ENCODE results near the gene AFF3. TPM values are rescaled to one million over a fixed set of nuclear protein-coding genes. Genes with fewer than 3 reads are reported as not detected.

The AFF3 gene
- total and polyA plus RNA-seq, 2 donors (not counting 1 experiment from before 2014, with no cell fraction given), result 0.50 to 2.5 TPM

DNA sequence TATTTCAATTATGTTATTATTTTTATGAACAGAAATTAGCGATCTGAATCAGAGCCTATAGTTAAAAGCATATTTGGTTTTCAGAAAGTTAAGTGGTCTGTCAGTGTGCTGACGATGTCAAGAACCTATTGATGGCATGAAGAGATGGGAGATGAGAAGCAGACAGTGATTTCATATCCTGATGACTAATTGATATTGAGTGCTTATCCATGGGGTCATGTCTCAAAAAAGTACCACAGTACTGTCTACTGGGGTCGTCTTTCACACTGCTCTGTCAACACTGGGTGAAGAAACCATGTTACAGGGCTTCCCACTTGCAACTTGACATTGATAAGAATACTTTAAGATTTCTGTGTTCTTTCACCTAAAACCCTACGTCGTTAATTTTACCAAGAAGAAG is 297.1 kb downstream of the AFF3 start:
- TF ChIP-seq EZH2 (IDR thresholded peaks at IDR 0.05; ENCODE audit: low read length, missing control alignments), result no peak
- TF ChIP-seq, protein P1, sequence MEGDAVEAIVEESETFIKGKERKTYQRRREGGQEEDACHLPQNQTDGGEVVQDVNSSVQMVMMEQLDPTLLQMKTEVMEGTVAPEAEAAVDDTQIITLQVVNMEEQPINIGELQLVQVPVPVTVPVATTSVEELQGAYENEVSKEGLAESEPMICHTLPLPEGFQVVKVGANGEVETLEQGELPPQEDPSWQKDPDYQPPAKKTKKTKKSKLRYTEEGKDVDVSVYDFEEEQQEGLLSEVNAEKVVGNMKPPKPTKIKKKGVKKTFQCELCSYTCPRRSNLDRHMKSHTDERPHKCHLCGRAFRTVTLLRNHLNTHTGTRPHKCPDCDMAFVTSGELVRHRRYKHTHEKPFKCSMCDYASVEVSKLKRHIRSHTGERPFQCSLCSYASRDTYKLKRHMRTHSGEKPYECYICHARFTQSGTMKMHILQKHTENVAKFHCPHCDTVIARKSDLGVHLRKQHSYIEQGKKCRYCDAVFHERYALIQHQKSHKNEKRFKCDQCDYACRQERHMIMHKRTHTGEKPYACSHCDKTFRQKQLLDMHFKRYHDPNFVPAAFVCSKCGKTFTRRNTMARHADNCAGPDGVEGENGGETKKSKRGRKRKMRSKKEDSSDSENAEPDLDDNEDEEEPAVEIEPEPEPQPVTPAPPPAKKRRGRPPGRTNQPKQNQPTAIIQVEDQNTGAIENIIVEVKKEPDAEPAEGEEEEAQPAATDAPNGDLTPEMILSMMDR (conservative IDR thresholded peaks at IDR 0.05 in 1 of 2, IDR thresholded peaks at IDR 0.05 in 1 of 2; ENCODE audit: low read depth in 1 of 2, low read length in 2 of 2), result no peak
- H3K4me3 ChIP-seq (replicated peaks in 1 of 4; ENCODE audit: control extremely low read depth in 1 of 4, insufficient read depth in 1 of 4, low read depth in 3 of 4, low read length in 4 of 4), result no peak overlapping the region
- H3K4me2 ChIP-seq (ENCODE audit: extremely low read depth, insufficient read depth, low read length), result no peak overlapping the region
- H3K79me2 ChIP-seq (ENCODE audit: control insufficient read depth, insufficient read depth, low read length), result no peaks in the 10 kb centered on the region
- no peaks in the 10 kb centered on the region for H4K20me1 ChIP-seq (ENCODE audit: control insufficient read depth, extremely low read depth, insufficient read depth, low read length)
- no peak overlapping the region for H3K9ac ChIP-seq (ENCODE audit: insufficient read depth, low read length)
- H3K9me3 ChIP-seq (ENCODE audit: control insufficient read depth, insufficient read depth, low read depth, low read length), result no peaks in the 10 kb centered on the region
- H2AFZ ChIP-seq (ENCODE audit: low read length), result no peak overlapping the region
- DNase-seq (ENCODE audit: low read depth in 2 of 2), result peak in 1 of 2 donors; percentile 48
- H3K4me1 ChIP-seq (ENCODE audit: control insufficient read depth, extremely low read depth, insufficient read depth, low read length), result no peaks in the 10 kb centered on the region
- H3K27me3 ChIP-seq (ENCODE audit: control insufficient read depth, insufficient read depth, low read length), result no peaks in the 10 kb centered on the region
- H3K36me3 ChIP-seq (ENCODE audit: control insufficient read depth, insufficient read depth, low read length), result no peaks in the 10 kb centered on the region
- no peak overlapping the region for H3K27ac ChIP-seq (ENCODE audit: insufficient read depth, low read length)

DNA sequence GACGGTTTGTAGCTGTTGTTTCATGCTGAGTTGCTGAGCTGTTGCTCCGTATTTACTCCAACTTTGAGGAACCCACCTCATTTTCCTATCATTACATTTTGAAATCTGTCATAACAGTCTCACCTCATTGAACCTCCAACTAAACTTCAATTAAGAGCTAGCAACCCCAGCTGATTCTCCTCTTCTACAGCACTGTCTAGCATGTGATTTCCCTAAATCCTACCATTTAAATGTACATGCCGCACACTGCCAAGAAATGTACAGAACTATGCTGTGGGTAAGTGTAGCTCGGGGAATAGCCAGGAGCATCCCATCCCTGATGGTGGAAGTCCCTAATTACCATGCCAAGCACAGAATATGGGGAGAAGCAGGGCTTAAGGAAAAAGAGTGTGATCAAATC is 299.9 kb downstream of the AFF3 start:
- H3K27ac ChIP-seq (ENCODE audit: insufficient read depth, low read length), result no peak overlapping the region
- H3K9ac ChIP-seq (ENCODE audit: insufficient read depth, low read length), result no peak overlapping the region
- no peak overlapping the region for H3K4me2 ChIP-seq (ENCODE audit: extremely low read depth, insufficient read depth, low read length)

DNA sequence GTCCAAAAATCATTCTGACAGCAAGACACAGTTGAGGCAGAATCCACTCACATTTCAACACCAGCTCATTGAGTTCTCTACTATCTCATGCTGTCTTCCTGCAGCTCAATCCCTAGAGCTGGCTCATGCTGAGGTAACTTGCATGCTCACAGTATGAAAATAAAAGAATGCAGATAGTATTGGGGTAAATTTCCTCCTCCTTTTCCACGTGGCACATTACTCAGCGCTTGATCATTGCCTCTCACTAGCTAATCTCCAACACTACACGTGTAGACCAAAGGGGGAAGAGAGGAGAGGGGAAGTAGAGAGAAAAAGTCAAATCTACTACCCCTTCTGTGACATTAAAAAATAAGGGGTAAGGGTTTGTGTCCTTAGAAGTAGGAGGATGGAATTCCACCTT is 300.6 kb downstream of the AFF3 start:
- Histone ChIP-seq H3K27ac (ENCODE audit: insufficient read depth, low read length) (no peak overlapping the region), H3K4me1 (ENCODE audit: control insufficient read depth, extremely low read depth, insufficient read depth, low read length) (no peaks in the 10 kb centered on the region), H3K79me2 (ENCODE audit: control insufficient read depth, insufficient read depth, low read length) (no peaks in the 10 kb centered on the region), H3K4me3 (replicated peaks in 1 of 4; ENCODE audit: control extremely low read depth in 1 of 4, insufficient read depth in 1 of 4, low read depth in 3 of 4, low read length in 4 of 4) (no peak overlapping the region), H3K36me3 (ENCODE audit: control insufficient read depth, insufficient read depth, low read length) (no peaks in the 10 kb centered on the region), H3K27me3 (ENCODE audit: control insufficient read depth, insufficient read depth, low read length) (no peaks in the 10 kb centered on the region), H3K9ac (ENCODE audit: insufficient read depth, low read length) (no peak overlapping the region), H2AFZ (ENCODE audit: low read length) (no peak overlapping the region), H3K4me2 (ENCODE audit: extremely low read depth, insufficient read depth, low read length) (no peak overlapping the region), H4K20me1 (ENCODE audit: control insufficient read depth, extremely low read depth, insufficient read depth, low read length) (no peaks in the 10 kb centered on the region), H3K9me3 (ENCODE audit: control insufficient read depth, insufficient read depth, low read depth, low read length) (no peaks in the 10 kb centered on the region)
- DNase-seq (ENCODE audit: low read depth in 2 of 2), result peak in 1 of 2 donors; percentile 85
- no peak for TF ChIP-seq EZH2 (IDR thresholded peaks at IDR 0.05; ENCODE audit: low read length, missing control alignments)
- TF ChIP-seq, protein P1 (conservative IDR thresholded peaks at IDR 0.05 in 1 of 2, IDR thresholded peaks at IDR 0.05 in 1 of 2; ENCODE audit: low read depth in 1 of 2, low read length in 2 of 2), result no peak

More for the DNA sequence above, 299.9 kb downstream of the AFF3 start:
- Histone ChIP-seq H3K27me3 (ENCODE audit: control insufficient read depth, insufficient read depth, low read length) (no peaks in the 10 kb centered on the region), H3K4me1 (ENCODE audit: control insufficient read depth, extremely low read depth, insufficient read depth, low read length) (no peaks in the 10 kb centered on the region), H2AFZ (ENCODE audit: low read length) (no peak overlapping the region), H3K79me2 (ENCODE audit: control insufficient read depth, insufficient read depth, low read length) (no peaks in the 10 kb centered on the region), H3K36me3 (ENCODE audit: control insufficient read depth, insufficient read depth, low read length) (no peaks in the 10 kb centered on the region), H3K9me3 (ENCODE audit: control insufficient read depth, insufficient read depth, low read depth, low read length) (no peaks in the 10 kb centered on the region), H4K20me1 (ENCODE audit: control insufficient read depth, extremely low read depth, insufficient read depth, low read length) (no peaks in the 10 kb centered on the region), H3K4me3 (replicated peaks in 1 of 4; ENCODE audit: control extremely low read depth in 1 of 4, insufficient read depth in 1 of 4, low read depth in 3 of 4, low read length in 4 of 4) (no peak overlapping the region)
- no peak for DNase-seq (ENCODE audit: low read depth in 2 of 2)
- TF ChIP-seq, protein P1 (conservative IDR thresholded peaks at IDR 0.05 in 1 of 2, IDR thresholded peaks at IDR 0.05 in 1 of 2; ENCODE audit: low read depth in 1 of 2, low read length in 2 of 2), result no peak
- no peak for TF ChIP-seq EZH2 (IDR thresholded peaks at IDR 0.05; ENCODE audit: low read length, missing control alignments)

Data from fibroblast of lung (primary cell).